B cell (primary cell): ENCODE measurements around the gene CARD10.

Source experiments
- CTCF ChIP-seq: fragments of 200-600 bp; IDR thresholded peaks from one replicate; pipeline ENCODE4 v1.8.0; 2022; ENCODE audit warnings: antibody characterized with exemption, mild to moderate bottlenecking
- EZH2 ChIP-seq: IDR thresholded peaks from 2 replicates; pipeline ENCODE4 v1.6.1; 2012; ENCODE audit warnings: borderline replicate concordance, low read depth, mild to moderate bottlenecking, moderate library complexity, low read length; ENCODE audit not compliant: insufficient read depth, poor library complexity, severe bottlenecking

DNA sequence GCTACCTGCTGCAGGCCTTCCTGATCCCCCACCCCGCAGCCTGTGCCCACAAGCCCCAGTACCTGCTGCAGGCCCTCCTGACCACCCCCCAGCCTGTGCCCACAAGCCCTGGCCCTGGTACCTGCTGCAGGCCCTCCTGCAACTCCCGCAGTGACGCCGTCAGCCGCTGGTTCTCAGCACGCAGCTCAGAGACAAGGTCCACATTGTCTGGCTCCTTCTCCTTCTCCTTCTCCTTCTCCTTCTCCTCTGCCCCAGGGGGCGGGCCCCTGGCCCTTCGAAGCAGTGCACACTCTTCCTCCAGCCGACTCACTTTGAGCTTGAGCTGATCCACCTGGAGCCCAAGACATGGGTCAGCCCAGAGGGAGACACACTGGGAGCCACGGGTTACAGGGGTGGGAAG lies 9.1 kb downstream of the CARD10 start:
- TF ChIP-seq CTCF: no peak
- no peak for TF ChIP-seq EZH2
